ENCODE measurements around the gene HTR1D.

HTR1D gene

GRCh38 chr1:23178950-23179349 is 38.4 kb downstream of the HTR1D start:
- Histone ChIP-seq H2BK120ac (ENCODE audit: insufficient read depth, low read length, poor library complexity) (no peak overlapping the region), H3K18ac (ENCODE audit: low read length) (no peak overlapping the region), H3K4ac (ENCODE audit: low read depth, low read length) (no peak overlapping the region), H3K9ac (ENCODE audit: low read length) (no peak overlapping the region), H2BK12ac (ENCODE audit: low read length) (no peak overlapping the region), H3K4me1 (ENCODE audit: control insufficient read depth in 1 of 2, insufficient read depth in 2 of 2, low read length in 2 of 2) (peaks cover 0 to 6% of the 10 kb centered on the region in 2 experiments), H4K91ac (ENCODE audit: low read depth, low read length) (no peak overlapping the region), H3K79me1 (ENCODE audit: low read length) (peaks cover 7% of the 10 kb centered on the region), H4K12ac (ENCODE audit: low read depth, low read length) (no peak overlapping the region), H2AFZ (ENCODE audit: insufficient read depth, low read length, poor library complexity) (no peak overlapping the region), H2BK5ac (ENCODE audit: low read depth, low read length, poor library complexity) (no peak overlapping the region), H3K27me3 (ENCODE audit: insufficient read depth, low read length) (no peaks in the 10 kb centered on the region), H3K4me2 (ENCODE audit: low read length) (no peak overlapping the region), H4K8ac (ENCODE audit: low read depth, low read length) (no peak overlapping the region), H3K4me3 (ENCODE audit: low read depth, low read length) (no peak overlapping the region), H3K36me3 (ENCODE audit: control insufficient read depth in 1 of 2, insufficient read depth in 2 of 2, low read length in 2 of 2) (no peaks in the 10 kb centered on the region), H3K23ac (ENCODE audit: low read length) (no peak overlapping the region), H3K79me2 (ENCODE audit: control insufficient read depth, insufficient read depth, low read length, poor library complexity) (no peaks in the 10 kb centered on the region), H2AK5ac (ENCODE audit: low read length) (no peak overlapping the region), H3K9me3 (ENCODE audit: insufficient read depth, low read depth, low read length) (no peaks in the 10 kb centered on the region), H3K14ac (ENCODE audit: low read length) (no peak overlapping the region), H3K27ac (ENCODE audit: low read depth, low read length) (no peak overlapping the region)
- WGBS (ENCODE audit: extremely low coverage, insufficient coverage, insufficient read length), result no CpG with 5 or more reads among the region's 6 CpGs
- peak in 1 of 2 donors; percentile 49 for DNase-seq

- Histone ChIP-seq H3K18ac (ENCODE audit: low read length) (no peak overlapping the region), H4K12ac (ENCODE audit: low read depth, low read length) (no peak overlapping the region), H3K79me2 (ENCODE audit: control insufficient read depth, insufficient read depth, low read length, poor library complexity) (no peaks in the 10 kb centered on the region), H3K4me3 (ENCODE audit: low read depth, low read length) (no peak overlapping the region), H3K4ac (ENCODE audit: low read depth, low read length) (no peak overlapping the region), H3K79me1 (ENCODE audit: low read length) (peaks cover 7% of the 10 kb centered on the region), H3K36me3 (ENCODE audit: control insufficient read depth in 1 of 2, insufficient read depth in 2 of 2, low read length in 2 of 2) (no peaks in the 10 kb centered on the region), H3K27me3 (ENCODE audit: insufficient read depth, low read length) (no peaks in the 10 kb centered on the region), H2BK120ac (ENCODE audit: insufficient read depth, low read length, poor library complexity) (no peak overlapping the region), H2BK12ac (ENCODE audit: low read length) (no peak overlapping the region), H3K27ac (ENCODE audit: low read depth, low read length) (no peak overlapping the region), H4K8ac (ENCODE audit: low read depth, low read length) (no peak overlapping the region), H3K4me1 (ENCODE audit: control insufficient read depth in 1 of 2, insufficient read depth in 2 of 2, low read length in 2 of 2) (peaks cover 0 to 6% of the 10 kb centered on the region in 2 experiments), H2AFZ (ENCODE audit: insufficient read depth, low read length, poor library complexity) (no peak overlapping the region), H3K14ac (ENCODE audit: low read length) (no peak overlapping the region), H4K91ac (ENCODE audit: low read depth, low read length) (no peak overlapping the region), H3K4me2 (ENCODE audit: low read length) (no peak overlapping the region), H3K23ac (ENCODE audit: low read length) (no peak overlapping the region), H3K9me3 (ENCODE audit: insufficient read depth, low read depth, low read length) (no peaks in the 10 kb centered on the region), H3K9ac (ENCODE audit: low read length) (no peak overlapping the region), H2AK5ac (ENCODE audit: low read length) (no peak overlapping the region), H2BK5ac (ENCODE audit: low read depth, low read length, poor library complexity) (no peak overlapping the region)
- WGBS (ENCODE audit: extremely low coverage, insufficient coverage, insufficient read length), result no CpG with 5 or more reads among the region's 6 CpGs
- no peak for DNase-seq
These were observed 38.9 kb downstream of the HTR1D start for GRCh38 chr1:23178414-23178813.

- peak overlapping the region; percentile 75 for H2AFZ ChIP-seq (ENCODE audit: insufficient read depth, low read length, poor library complexity)
- peak overlapping the region; percentile 66 for H3K9ac ChIP-seq (ENCODE audit: low read length)
- peak overlapping the region; percentile 51 for H3K27ac ChIP-seq (ENCODE audit: low read depth, low read length)
- WGBS (ENCODE audit: extremely low coverage, insufficient coverage, insufficient read length), result no CpG with 5 or more reads among the region's 62 CpGs
- DNase-seq, result peak; percentile 52 to 72
- no peaks in the 10 kb centered on the region for H3K27me3 ChIP-seq (ENCODE audit: insufficient read depth, low read length)
- peak overlapping the region; percentile 40 for H4K8ac ChIP-seq (ENCODE audit: low read depth, low read length)
- peak overlapping the region; percentile 61 for H3K4me3 ChIP-seq (ENCODE audit: low read depth, low read length)
- H3K79me1 ChIP-seq (ENCODE audit: low read length), result peaks cover 7% of the 10 kb centered on the region
- peaks cover 0 to 6% of the 10 kb centered on the region in 2 experiments for H3K4me1 ChIP-seq (ENCODE audit: control insufficient read depth in 1 of 2, insufficient read depth in 2 of 2, low read length in 2 of 2)
- peak overlapping the region; percentile 21 for H2BK120ac ChIP-seq (ENCODE audit: insufficient read depth, low read length, poor library complexity)
- no peaks in the 10 kb centered on the region for H3K79me2 ChIP-seq (ENCODE audit: control insufficient read depth, insufficient read depth, low read length, poor library complexity)
- H3K18ac ChIP-seq (ENCODE audit: low read length), result peak overlapping the region; percentile 71
- no peak overlapping the region for H3K23ac ChIP-seq (ENCODE audit: low read length)
- H3K36me3 ChIP-seq (ENCODE audit: control insufficient read depth in 1 of 2, insufficient read depth in 2 of 2, low read length in 2 of 2), result no peaks in the 10 kb centered on the region
- peak overlapping the region; percentile 24 for H2BK5ac ChIP-seq (ENCODE audit: low read depth, low read length, poor library complexity)
- H3K4me2 ChIP-seq (ENCODE audit: low read length), result peak overlapping the region; percentile 77
- peak overlapping the region; percentile 21 for H2BK12ac ChIP-seq (ENCODE audit: low read length)
- H3K9me3 ChIP-seq (ENCODE audit: insufficient read depth, low read depth, low read length), result no peaks in the 10 kb centered on the region
- H4K12ac ChIP-seq (ENCODE audit: low read depth, low read length), result peak overlapping the region; percentile 3
- peak overlapping the region; percentile 51 for H4K91ac ChIP-seq (ENCODE audit: low read depth, low read length)
- no peak overlapping the region for H2AK5ac ChIP-seq (ENCODE audit: low read length)
- H3K14ac ChIP-seq (ENCODE audit: low read length), result peak overlapping the region; percentile 24
- peak overlapping the region; percentile 10 for H3K4ac ChIP-seq (ENCODE audit: low read depth, low read length)
These were observed 39.6 kb downstream of the HTR1D start for GRCh38 chr1:23177438-23178380.

GRCh38 chr1:23177031-23177430 is 40.3 kb downstream of the HTR1D start:
- H3K4me3 ChIP-seq (ENCODE audit: low read depth, low read length), result no peak overlapping the region
- no peak for DNase-seq
- no peak overlapping the region for H3K23ac ChIP-seq (ENCODE audit: low read length)
- peak overlapping the region; percentile 3 for H4K12ac ChIP-seq (ENCODE audit: low read depth, low read length)
- H3K4ac ChIP-seq (ENCODE audit: low read depth, low read length), result peak overlapping the region; percentile 10
- H3K27me3 ChIP-seq (ENCODE audit: insufficient read depth, low read length), result no peaks in the 10 kb centered on the region
- no peaks in the 10 kb centered on the region for H3K9me3 ChIP-seq (ENCODE audit: insufficient read depth, low read depth, low read length)
- H3K18ac ChIP-seq (ENCODE audit: low read length), result peak overlapping the region; percentile 71
- no CpG with 5 or more reads among the region's 10 CpGs for WGBS (ENCODE audit: extremely low coverage, insufficient coverage, insufficient read length)
- H2AK5ac ChIP-seq (ENCODE audit: low read length), result no peak overlapping the region
- no peak overlapping the region for H3K14ac ChIP-seq (ENCODE audit: low read length)
- H3K27ac ChIP-seq (ENCODE audit: low read depth, low read length), result no peak overlapping the region
- H3K9ac ChIP-seq (ENCODE audit: low read length), result peak overlapping the region; percentile 4
- H3K4me1 ChIP-seq (ENCODE audit: control insufficient read depth in 1 of 2, insufficient read depth in 2 of 2, low read length in 2 of 2), result peaks cover 0 to 6% of the 10 kb centered on the region in 2 experiments
- no peaks in the 10 kb centered on the region for H3K79me2 ChIP-seq (ENCODE audit: control insufficient read depth, insufficient read depth, low read length, poor library complexity)
- H3K79me1 ChIP-seq (ENCODE audit: low read length), result peaks cover 7% of the 10 kb centered on the region
- H3K36me3 ChIP-seq (ENCODE audit: control insufficient read depth in 1 of 2, insufficient read depth in 2 of 2, low read length in 2 of 2), result no peaks in the 10 kb centered on the region
- no peak overlapping the region for H4K8ac ChIP-seq (ENCODE audit: low read depth, low read length)
- peak overlapping the region; percentile 75 for H2AFZ ChIP-seq (ENCODE audit: insufficient read depth, low read length, poor library complexity)
- peak overlapping the region; percentile 21 for H2BK12ac ChIP-seq (ENCODE audit: low read length)
- no peak overlapping the region for H4K91ac ChIP-seq (ENCODE audit: low read depth, low read length)
- no peak overlapping the region for H2BK120ac ChIP-seq (ENCODE audit: insufficient read depth, low read length, poor library complexity)
- H3K4me2 ChIP-seq (ENCODE audit: low read length), result peak overlapping the region; percentile 77
- peak overlapping the region; percentile 24 for H2BK5ac ChIP-seq (ENCODE audit: low read depth, low read length, poor library complexity)

All from trophoblast cell (in vitro differentiated cells and primary cell).